IPS-20b (cell line): Measurements from ENCODE around the gene OR10K2.
"Not testable (repeated sequence)": the region's sequence is repeated elsewhere in the genome, so short reads cannot be mapped to it uniquely, and the experiment has no call there.

Experiments used
- H3K27ac ChIP-seq: one replicate; pipeline ENCODE4 v1.5.1; 2013; ENCODE audit warnings: low read length
- H3K27me3 ChIP-seq: 2 replicates; pipeline ENCODE4 v1.6.1; 2013; ENCODE audit warnings: mild to moderate bottlenecking, low read length, inconsistent platforms; ENCODE audit not compliant: insufficient read depth
- H3K36me3 ChIP-seq: 2 replicates; pipeline ENCODE4 v1.6.1; 2013; ENCODE audit warnings: low read depth, mild to moderate bottlenecking, inconsistent platforms, low read length, moderate library complexity; ENCODE audit not compliant: insufficient read depth
- H3K4me1 ChIP-seq: 2 replicates; pipeline ENCODE4 v1.6.1; 2013; ENCODE audit warnings: mild to moderate bottlenecking, control low read depth, inconsistent platforms, low read length, moderate library complexity; ENCODE audit not compliant: insufficient read depth
- H3K4me3 ChIP-seq: 2 replicates; pipeline ENCODE4 v1.5.1; 2013; ENCODE audit warnings: mild to moderate bottlenecking, low read length, inconsistent platforms
- H3K9ac ChIP-seq: 2 replicates; pipeline ENCODE4 v1.6.1; 2013; ENCODE audit warnings: low read depth, mild to moderate bottlenecking, inconsistent platforms, low read length, moderate library complexity
- H3K9me3 ChIP-seq: 2 replicates; pipeline ENCODE4 v1.6.1; 2013; ENCODE audit warnings: mild to moderate bottlenecking, low read depth, low read length, inconsistent platforms; ENCODE audit not compliant: insufficient read depth

Gene OR10K2, protein sequence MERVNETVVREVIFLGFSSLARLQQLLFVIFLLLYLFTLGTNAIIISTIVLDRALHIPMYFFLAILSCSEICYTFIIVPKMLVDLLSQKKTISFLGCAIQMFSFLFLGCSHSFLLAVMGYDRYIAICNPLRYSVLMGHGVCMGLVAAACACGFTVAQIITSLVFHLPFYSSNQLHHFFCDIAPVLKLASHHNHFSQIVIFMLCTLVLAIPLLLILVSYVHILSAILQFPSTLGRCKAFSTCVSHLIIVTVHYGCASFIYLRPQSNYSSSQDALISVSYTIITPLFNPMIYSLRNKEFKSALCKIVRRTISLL

GRCh38 chr1:158426137-158426536, at the start of gene OR10K2:
OR10K2 (minus strand) TSS chr1:158426237; CDS start chr1:158420866, 5,371 bp downstream.
- Histone ChIP-seq H3K4me3 (no peak within 1 kb of the TSS), H3K9me3 (no peaks in the 10 kb centered on the region), H3K9ac (no peak within 1 kb of the TSS), H3K36me3 (no peaks in the 10 kb centered on the region), H3K4me1 (peaks cover 22% of the 10 kb centered on the region), H3K27ac (no peak within 1 kb of the TSS), H3K27me3 (no peaks in the 10 kb centered on the region)

GRCh38 chr1:158471920-158472319, 45.9 kb upstream of the OR10K2 start, which contains the start of gene OR10R2:
OR10R2 (plus strand) TSS chr1:158472220; CDS start chr1:158472326, 106 bp downstream.
- H3K27me3 ChIP-seq = no peaks in the 10 kb centered on the region
- no peak within 1 kb of the TSS for H3K27ac ChIP-seq
- H3K4me3 ChIP-seq = no peak within 1 kb of the TSS
- H3K9ac ChIP-seq = no peak within 1 kb of the TSS
- no peaks in the 10 kb centered on the region for H3K4me1 ChIP-seq
- H3K36me3 ChIP-seq = no peaks in the 10 kb centered on the region
- H3K9me3 ChIP-seq = no peaks in the 10 kb centered on the region

DNA sequence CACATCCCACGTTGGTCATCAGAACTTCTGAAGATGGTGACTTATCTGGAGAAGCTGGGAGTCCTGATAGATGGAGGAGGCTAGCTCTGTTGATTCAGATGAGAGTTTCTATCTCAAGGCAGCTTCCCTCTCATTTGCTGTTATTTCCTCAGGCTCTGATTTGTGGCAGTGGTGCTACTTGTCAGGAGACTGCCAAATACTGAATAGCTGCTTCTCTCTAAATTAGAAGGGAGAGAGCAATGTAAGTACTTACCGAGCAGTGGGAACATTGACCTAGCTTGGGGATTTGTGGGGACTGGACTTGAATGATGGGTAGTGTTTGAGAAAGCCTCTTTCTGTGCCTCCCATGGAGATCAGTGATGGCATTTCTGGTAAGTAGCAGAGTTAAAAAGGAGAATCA, 35.5 kb upstream of the OR10K2 start, which contains the start of gene OR10K1:
TSS of gene OR10K1 (plus strand) at position 301 of the 400 bp plus-strand sequence. CDS start 3,728 bp downstream, outside the sequence.
- Histone ChIP-seq H3K36me3 (no peaks in the 10 kb centered on the region), H3K27me3 (no peaks in the 10 kb centered on the region)

GRCh38 chr1:158458263-158458662, 32.2 kb upstream of the OR10K2 start:
- no peak overlapping the region for H3K4me3 ChIP-seq
- no peak overlapping the region for H3K9ac ChIP-seq

More for the DNA sequence above, 35.5 kb upstream of the OR10K2 start, which contains the start of gene OR10K1:
- Histone ChIP-seq H3K4me1 (no peaks in the 10 kb centered on the region), H3K9ac (no peak within 1 kb of the TSS), H3K27ac (no peak within 1 kb of the TSS), H3K4me3 (no peak within 1 kb of the TSS), H3K9me3 (no peaks in the 10 kb centered on the region)

DNA sequence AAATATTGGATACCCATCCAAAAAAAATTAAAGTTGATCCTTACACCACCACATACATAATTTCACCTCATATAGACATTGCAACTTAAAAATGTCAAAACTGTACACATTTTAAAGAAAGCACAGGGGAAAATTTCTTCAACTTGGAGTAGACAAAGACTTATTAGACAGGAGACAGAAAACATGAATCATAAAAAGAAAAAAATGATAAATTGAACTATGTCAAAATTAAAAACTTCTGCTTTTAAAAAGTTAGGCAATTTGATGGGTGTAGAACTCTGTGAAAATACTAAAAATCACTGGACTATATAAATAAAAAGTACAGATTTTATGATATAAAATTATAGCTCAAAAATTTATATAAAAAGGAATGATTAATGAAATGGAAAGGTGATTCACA, 31.2 kb upstream of the OR10K2 start:
- Histone ChIP-seq H3K9me3 (no peaks in the 10 kb centered on the region), H3K9ac (no peak overlapping the region), H3K4me1 (no peaks in the 10 kb centered on the region), H3K27ac (no peak overlapping the region), H3K27me3 (no peaks in the 10 kb centered on the region), H3K4me3 (no peak overlapping the region), H3K36me3 (no peaks in the 10 kb centered on the region)

More at GRCh38 chr1:158458263-158458662, 32.2 kb upstream of the OR10K2 start:
- H3K27ac ChIP-seq = no peak overlapping the region
- H3K4me1 ChIP-seq = no peaks in the 10 kb centered on the region
- H3K9me3 ChIP-seq = no peaks in the 10 kb centered on the region
- H3K27me3 ChIP-seq = no peaks in the 10 kb centered on the region
- no peaks in the 10 kb centered on the region for H3K36me3 ChIP-seq

DNA sequence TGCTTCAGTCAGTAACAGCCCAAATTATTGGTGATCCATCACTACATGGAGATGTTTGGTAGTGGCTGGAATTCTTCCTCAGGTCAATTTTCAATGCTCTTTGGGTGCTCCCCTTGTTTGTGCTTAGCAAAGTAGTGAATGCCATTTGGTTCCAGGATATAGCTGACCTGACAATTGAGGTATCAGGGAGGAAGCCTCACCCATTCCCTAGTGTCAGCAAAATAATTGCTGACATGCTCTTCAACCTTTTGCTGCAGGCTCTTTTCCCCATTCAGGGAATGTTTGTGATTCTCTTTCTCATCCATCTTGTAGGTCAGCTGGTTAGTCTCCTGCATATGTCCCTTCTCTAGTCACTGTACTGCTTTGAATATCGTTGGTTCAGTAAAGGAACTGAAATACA, 28.5 kb upstream of the OR10K2 start:
- Histone ChIP-seq H3K4me1 (no peaks in the 10 kb centered on the region), H3K4me3 (no peak overlapping the region), H3K9me3 (peaks cover 4% of the 10 kb centered on the region; the same call in 1 of the 2 replicates), H3K9ac (no peak overlapping the region), H3K27ac (no peak overlapping the region), H3K36me3 (no peaks in the 10 kb centered on the region), H3K27me3 (no peaks in the 10 kb centered on the region)

DNA sequence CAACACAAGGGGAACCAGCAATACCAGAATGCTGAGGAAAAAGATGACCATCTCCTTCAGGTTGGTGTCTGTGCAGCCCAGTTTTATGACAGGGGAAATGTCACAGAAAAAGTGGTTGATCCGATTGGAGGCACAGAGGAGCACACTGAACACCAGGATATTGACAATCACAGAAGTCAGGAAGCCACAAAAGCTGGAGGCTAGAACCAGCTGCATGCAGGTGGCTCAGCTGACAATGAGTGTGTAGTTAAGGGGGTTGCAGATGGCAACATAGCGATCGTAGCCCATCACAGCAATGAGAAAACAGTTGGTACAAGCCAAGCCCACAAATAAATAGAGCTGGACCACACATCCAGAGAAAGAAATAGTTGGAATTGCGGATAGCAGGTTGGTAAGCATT, 19.3 kb upstream of the OR10K2 start:
- Histone ChIP-seq H3K4me3 (no peak overlapping the region), H3K36me3 (no peaks in the 10 kb centered on the region), H3K9me3 (no peaks in the 10 kb centered on the region), H3K9ac (no peak overlapping the region), H3K4me1 (no peaks in the 10 kb centered on the region), H3K27me3 (no peaks in the 10 kb centered on the region), H3K27ac (no peak overlapping the region)

DNA sequence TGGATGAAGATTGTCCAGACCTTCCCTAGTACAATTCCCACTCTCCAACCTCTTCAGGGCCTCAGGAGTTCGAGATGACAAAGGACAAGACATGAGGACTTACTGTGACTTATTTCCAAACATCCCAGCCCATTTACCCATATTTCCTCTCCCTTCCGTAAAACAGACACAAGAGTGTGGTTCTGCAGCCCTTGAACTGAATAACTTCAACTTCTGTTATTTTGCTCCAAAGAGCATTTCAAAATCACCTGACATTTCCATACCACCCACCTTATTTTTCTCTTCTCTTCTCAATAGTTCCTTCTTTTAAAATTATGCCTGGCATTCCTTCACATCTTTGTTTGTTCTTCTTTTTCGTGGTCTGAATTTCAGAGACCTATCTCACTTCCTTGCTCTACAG, 8.7 kb upstream of the OR10K2 start:
- H3K4me3 ChIP-seq = no peak overlapping the region
- no peak overlapping the region for H3K9ac ChIP-seq
- no peaks in the 10 kb centered on the region for H3K9me3 ChIP-seq
- H3K36me3 ChIP-seq = no peaks in the 10 kb centered on the region
- H3K4me1 ChIP-seq = no peaks in the 10 kb centered on the region
- H3K27me3 ChIP-seq = no peaks in the 10 kb centered on the region
- no peak overlapping the region for H3K27ac ChIP-seq

- H3K9me3 ChIP-seq, H3K36me3 ChIP-seq, H3K4me3 ChIP-seq, H3K9ac ChIP-seq, H3K27ac ChIP-seq, H3K4me1 ChIP-seq, H3K27me3 ChIP-seq: not testable (repeated sequence)
These were observed 4.1 kb upstream of the OR10K2 start for GRCh38 chr1:158430163-158430562.

DNA sequence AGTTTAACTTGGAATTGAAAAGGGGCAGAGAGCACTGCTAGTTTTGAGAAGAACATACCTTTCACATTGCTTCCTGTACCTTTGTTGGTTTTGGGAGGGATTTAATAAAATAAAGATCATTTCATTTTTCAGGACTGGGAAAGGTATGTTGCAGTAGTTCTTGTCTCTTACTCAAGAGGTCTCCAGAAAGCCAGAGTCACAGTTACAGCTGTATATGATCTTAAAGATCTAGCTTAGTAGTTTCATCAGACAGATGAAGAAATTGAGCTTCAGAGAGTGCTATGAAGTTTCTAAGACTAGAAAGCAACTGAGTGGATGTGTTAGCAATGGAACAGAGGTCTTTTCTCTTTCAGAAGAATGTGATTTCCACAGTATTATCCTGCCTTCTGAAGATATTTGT, 1.0 kb downstream of the OR10K2 start:
- H3K4me1 ChIP-seq = peaks cover 22% of the 10 kb centered on the region
- no peaks in the 10 kb centered on the region for H3K9me3 ChIP-seq
- H3K27ac ChIP-seq = no peak overlapping the region
- no peaks in the 10 kb centered on the region for H3K36me3 ChIP-seq
- no peak overlapping the region for H3K9ac ChIP-seq
- no peaks in the 10 kb centered on the region for H3K27me3 ChIP-seq
- no peak overlapping the region for H3K4me3 ChIP-seq

DNA sequence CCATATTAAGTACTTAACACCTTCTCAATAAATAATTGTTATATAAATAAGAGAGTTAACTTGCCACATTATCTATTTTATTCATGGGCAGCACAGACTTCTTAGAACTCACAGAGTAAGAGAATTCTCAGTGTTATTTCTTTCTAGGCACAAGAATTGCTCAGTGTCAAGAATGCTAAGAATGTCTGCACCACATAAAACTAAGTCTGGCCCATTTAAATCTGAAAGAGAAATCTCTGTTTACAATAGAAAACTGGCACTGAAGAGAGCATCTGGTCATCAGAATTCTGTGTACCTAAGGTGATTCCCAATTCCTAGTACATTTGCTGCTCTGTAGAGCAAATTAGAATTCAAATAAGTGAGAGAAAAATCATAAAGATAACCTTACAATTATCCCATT, 3.8 kb downstream of the OR10K2 start:
- Histone ChIP-seq H3K36me3 (no peaks in the 10 kb centered on the region), H3K9me3 (no peaks in the 10 kb centered on the region), H3K27ac (no peak overlapping the region), H3K4me3 (peak overlapping the region; percentile 31; the same call in 1 of the 2 replicates), H3K27me3 (no peaks in the 10 kb centered on the region), H3K9ac (no peak overlapping the region), H3K4me1 (peaks cover 22% of the 10 kb centered on the region)

- Histone ChIP-seq H3K27ac (no peak overlapping the region), H3K9me3 (no peaks in the 10 kb centered on the region), H3K4me1 (peaks cover 11% of the 10 kb centered on the region), H3K27me3 (no peaks in the 10 kb centered on the region), H3K9ac (no peak overlapping the region), H3K4me3 (no peak overlapping the region), H3K36me3 (no peaks in the 10 kb centered on the region)
These were observed 8.5 kb downstream of the OR10K2 start for GRCh38 chr1:158417586-158417985.
